IMR-90 (cell line): Measurements from ENCODE around the gene USP31. TPM values are rescaled to one million over a fixed set of nuclear protein-coding genes. Genes with fewer than 3 reads are reported as not detected.

ENCODE experiments used
- ATAC-seq: fragments of 200-7000 bp; cut with Tn5 transposase; 2 replicates; pipeline ENCODE4 v1.9.1; 2020; ENCODE audit warnings: low read depth, mild to moderate bottlenecking, moderate library complexity
- BruUV-seq: library from RNA; stranded (reverse); fragments of 400-500 nt; replicated peaks from 2 replicates; lab custom pipeline; 2021; lab: Mats Ljungman, UMichigan
- CTCF ChIA-PET: fragments of 300-600 bp; formaldehyde crosslinking; extraction: SDS; loops from one replicate; lab custom pipeline; 2021; ENCODE audit warnings: antibody characterized with exemption; lab: Yijun Ruan, JAX
- POLR2A ChIA-PET: fragments of 300-600 bp; sonication (Branson Sonifier 250); formaldehyde crosslinking; loops from one replicate; lab custom pipeline; 2022; ENCODE audit warnings: antibody characterized with exemption; ENCODE audit not compliant: unreplicated experiment; lab: Charles Lee
- DNase-seq: peaks from one replicate; pipeline ENCODE4 v3.0.0; 2013
- H2AFZ ChIP-seq: replicated peaks from 2 replicates; pipeline ENCODE3; 2013; ENCODE audit warnings: low read length, mild to moderate bottlenecking; ENCODE audit not compliant: poor library complexity
- H2AK5ac ChIP-seq: 2 replicates; pipeline ENCODE4 v1.6.1; 2013; ENCODE audit warnings: low read depth, low read length, inconsistent platforms
- H2AK9ac ChIP-seq: replicated peaks from 2 replicates; pipeline ENCODE3; 2013; ENCODE audit warnings: mild to moderate bottlenecking, low read depth, low read length, moderate library complexity; ENCODE audit not compliant: poor library complexity
- H2BK120ac ChIP-seq: 2 replicates; pipeline ENCODE4 v1.6.1; 2013; ENCODE audit warnings: low read depth, low read length, inconsistent platforms
- H2BK15ac ChIP-seq: 3 replicates; pipeline ENCODE4 v1.6.1; 2013; ENCODE audit warnings: low read depth, low read length, inconsistent platforms
- H2BK20ac ChIP-seq: 2 replicates; pipeline ENCODE4 v1.6.1; 2013; ENCODE audit warnings: low read depth, mild to moderate bottlenecking, inconsistent platforms, low read length, moderate library complexity
- H2BK5ac ChIP-seq: 2 replicates; pipeline ENCODE4 v1.6.1; 2013; ENCODE audit warnings: mild to moderate bottlenecking, low read depth, low read length, inconsistent platforms; ENCODE audit not compliant: poor library complexity, severe bottlenecking
- H3K14ac ChIP-seq: replicated peaks from 2 replicates; pipeline ENCODE4 v1.6.1; 2013; ENCODE audit warnings: low read depth, low read length, inconsistent platforms
- H3K18ac ChIP-seq: 2 replicates; pipeline ENCODE4 v1.6.1; 2013; ENCODE audit warnings: low read depth, low read length, control low read depth
- H3K23ac ChIP-seq: 2 replicates; pipeline ENCODE4 v1.6.1; 2013; ENCODE audit warnings: low read depth, low read length, inconsistent platforms
- H3K27ac ChIP-seq: 2 replicates; pipeline ENCODE4 v1.5.1; 2013; ENCODE audit warnings: mild to moderate bottlenecking, control low read depth, low read length; ENCODE audit not compliant: insufficient read depth
- H3K27me3 ChIP-seq: 2 replicates; pipeline ENCODE4 v1.6.1; 2013; ENCODE audit warnings: low read length; ENCODE audit not compliant: control insufficient read depth, insufficient read depth
- H3K36me3 ChIP-seq: 2 replicates; pipeline ENCODE4 v1.6.1; 2013; ENCODE audit warnings: low read length, mixed read lengths; ENCODE audit not compliant: control insufficient read depth, insufficient read depth
- H3K4ac ChIP-seq: 2 replicates; pipeline ENCODE4 v1.6.1; 2013; ENCODE audit warnings: low read depth, low read length, inconsistent platforms
- H3K4me1 ChIP-seq: 2 replicates; pipeline ENCODE4 v1.6.1; 2013; ENCODE audit warnings: low read length, mixed read lengths; ENCODE audit not compliant: control insufficient read depth, insufficient read depth
- H3K4me2 ChIP-seq: 2 replicates; pipeline ENCODE4 v1.6.1; 2013; ENCODE audit warnings: low read depth, mild to moderate bottlenecking, control low read depth, low read length, moderate library complexity
- H3K4me3 ChIP-seq: 2 replicates; pipeline ENCODE4 v1.5.1; 2013; ENCODE audit warnings: low read depth, mild to moderate bottlenecking, control low read depth, low read length, moderate library complexity; ENCODE audit not compliant: insufficient read depth
- H3K56ac ChIP-seq: 2 replicates; pipeline ENCODE4 v1.6.1; 2013; ENCODE audit warnings: low read length, inconsistent platforms; ENCODE audit not compliant: insufficient read depth; ENCODE audit errors: extremely low read depth
- H3K79me1 ChIP-seq, 2 experiments: 2 replicates each; pipeline ENCODE4 v1.6.1; 2013; ENCODE audit warnings: low read length in 2 of 2, inconsistent platforms in 1 of 2, low read depth in 1 of 2
- H3K9ac ChIP-seq: 2 replicates; pipeline ENCODE4 v1.6.1; 2013; ENCODE audit warnings: low read depth, low read length, control low read depth
- H3K9me1 ChIP-seq: 2 replicates; pipeline ENCODE4 v1.6.1; 2013; ENCODE audit warnings: low read length, inconsistent platforms; ENCODE audit not compliant: insufficient read depth
- H3K9me3 ChIP-seq: 2 replicates; pipeline ENCODE4 v1.6.1; 2013; ENCODE audit warnings: low read length; ENCODE audit not compliant: control insufficient read depth, insufficient read depth
- H4K20me1 ChIP-seq: 2 replicates; pipeline ENCODE4 v1.6.1; 2013; ENCODE audit warnings: low read length, inconsistent platforms; ENCODE audit not compliant: insufficient read depth
- H4K5ac ChIP-seq: 2 replicates; pipeline ENCODE4 v1.6.1; 2013; ENCODE audit warnings: mild to moderate bottlenecking, low read depth, low read length, control low read depth
- H4K8ac ChIP-seq, 2 experiments: 2 replicates each; pipeline ENCODE4 v1.6.1; 2013; ENCODE audit warnings: low read depth in 2 of 2, low read length in 2 of 2, control low read depth in 1 of 2, inconsistent platforms in 1 of 2
- H4K91ac ChIP-seq: 2 replicates; pipeline ENCODE4 v1.6.1; 2013; ENCODE audit warnings: low read depth, low read length, inconsistent platforms; ENCODE audit not compliant: insufficient read depth
- CEBPB ChIP-seq: IDR thresholded peaks from 2 replicates; pipeline ENCODE4 v1.6.1; 2012; ENCODE audit warnings: low read depth, low read length, improper control_type of control experiment
- WGBS, 2 experiments: methylation state at CpG; one replicate each; pipeline versions ENCODE4 v1.1.5 to v1.1.7; 2013; ENCODE audit warnings: missing lambda C conversion rate in 2 of 2; ENCODE audit not compliant: insufficient read length in 1 of 2; ENCODE audit errors: extremely low coverage in 2 of 2; 5-methylcytosine and 5-hydroxymethylcytosine counted together
- dilution Hi-C: fragments of 300-500 bp; cut with HindIII; formaldehyde crosslinking; loops from one replicate; pipeline ENCODE4 v1.14.3; 2018; ENCODE audit warnings: low sequenced_read_pairs; ENCODE audit not compliant: unreplicated experiment
- in situ Hi-C: fragments of 300-500 bp; cut with MboI; formaldehyde crosslinking; loops from 3 replicates; pipeline ENCODE4 v1.14.3; 2019; ENCODE audit warnings: low sequenced_read_pairs, inconsistent platforms, mixed read lengths
- intact Hi-C: fragments of 100-400 bp; cut with micrococcal nuclease; formaldehyde crosslinking; loops from 2 replicates; pipeline ENCODE4 v1.10.0; 2022
- polyA plus RNA-seq, 3 experiments: library from polyadenylated mRNA; depleted of rRNA; stranded (reverse); fragments of >200 nt; gene quantifications; 2 replicates each; pipeline ENCODE4 v1.2.3, GENCODE V29; 2012; ENCODE audit warnings: low replicate concordance in 1 of 3
- total RNA-seq: library from RNA; depleted of rRNA; stranded (reverse); fragments of >200 nt; gene quantifications from 2 replicates; pipeline ENCODE4 v1.2.3, GENCODE V29; 2012

USP31 gene
- total and polyA plus RNA-seq, 2 of the 4 experiments (the other 2 are of a cell fraction) = 2.9 to 3.4 TPM

DNA sequence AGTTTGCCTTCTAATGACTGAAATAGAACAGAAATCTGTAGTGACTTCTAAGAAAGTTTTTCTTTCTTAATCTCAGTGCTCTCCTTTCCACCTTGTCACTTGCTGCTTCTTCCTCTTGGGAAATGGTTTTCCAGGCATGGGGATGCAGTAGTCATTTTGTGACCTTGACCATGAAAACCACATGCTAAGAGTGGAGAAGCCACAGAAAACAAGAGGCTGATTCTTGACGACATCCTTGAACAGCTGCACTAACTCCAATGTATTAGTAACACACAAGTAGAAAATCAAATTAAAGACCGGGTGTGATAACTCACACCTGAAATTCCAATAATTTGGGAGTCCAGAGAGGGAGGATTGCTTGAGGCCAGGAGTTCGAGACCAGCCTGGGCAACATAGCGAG is 15.5 kb upstream of the USP31 start:
- WGBS, 2 experiments = no CpG with 5 or more reads among the region's 4 CpGs
- Histone ChIP-seq H3K4ac (no peak overlapping the region), H3K4me3 (no peak overlapping the region), H2BK5ac (no peak overlapping the region), H2BK15ac (no peak overlapping the region), H3K36me3 (no peaks in the 10 kb centered on the region), H2AK5ac (no peak overlapping the region), H3K9me1 (no peaks in the 10 kb centered on the region), H3K4me1 (no peaks in the 10 kb centered on the region), H3K18ac (no peak overlapping the region), H3K23ac (no peak overlapping the region), H3K9me3 (no peaks in the 10 kb centered on the region), H2AK9ac (no peak overlapping the region), H2BK120ac (no peak overlapping the region), H4K91ac (no peak overlapping the region), H3K27me3 (no peaks in the 10 kb centered on the region), H3K56ac (no peak overlapping the region), H2BK20ac (no peak overlapping the region), H3K79me1 (no peaks in the 10 kb centered on the region), H3K14ac (no peak overlapping the region), H3K27ac (no peak overlapping the region), H4K20me1 (no peaks in the 10 kb centered on the region), H4K5ac (no peak overlapping the region), H3K4me2 (no peak overlapping the region), H2AFZ (no peak overlapping the region), H4K8ac (no peak overlapping the region), H3K9ac (no peak overlapping the region)
- TF ChIP-seq CEBPB = no peak
- intact Hi-C loops = no loop called here
- dilution Hi-C loops = no loop called here
- CTCF ChIA-PET = interaction anchor here (0.9 kb wide), 1 partner anchor 102 kb away, joined by 3 read pairs; no protein-coding TSS in a partner anchor
- POLR2A ChIA-PET = no interaction called here
- ATAC-seq (no peak), DNase-seq (no peak)
- in situ Hi-C loops = no loop called here
- BruUV-seq = no TSS peak
